KOPT-K1 (cell line): ENCODE data around the gene COL9A2.
"Not testable (repeated sequence)": the region's sequence is repeated elsewhere in the genome, so short reads cannot be mapped to it uniquely, and the experiment has no call there.

Experiments
- H3K27ac ChIP-seq: fragments of 200-600 bp; sonication (generic); 2 replicates; pipeline ENCODE4 v1.5.1; 2016; ENCODE audit warnings: antibody characterized with exemption, mild to moderate bottlenecking, low read depth, low read length; ENCODE audit not compliant: poor library complexity, severe bottlenecking
- H3K36me3 ChIP-seq: fragments of 200-600 bp; sonication (generic); 2 replicates; pipeline ENCODE4 v1.5.1; 2017; ENCODE audit warnings: antibody characterized with exemption, mild to moderate bottlenecking, low read length, moderate library complexity; ENCODE audit not compliant: insufficient read depth
- H3K9me3 ChIP-seq: fragments of 200-600 bp; sonication (generic); 2 replicates; pipeline ENCODE4 v1.5.1; 2017; ENCODE audit warnings: antibody characterized with exemption, low read length, mild to moderate bottlenecking; ENCODE audit not compliant: insufficient read depth, poor library complexity, severe bottlenecking

COL9A2 gene

GRCh38 chr1:40316595-40317393 lies at the start of gene COL9A2:
Gene COL9A2, minus strand, starts transcription at chr1:40317286. Its CDS starts 89 bp downstream, at chr1:40317197.
- Histone ChIP-seq H3K27ac (no peak within 1 kb of the TSS), H3K36me3 (no peaks in the 10 kb centered on the region), H3K9me3 (no peaks in the 10 kb centered on the region)

DNA sequence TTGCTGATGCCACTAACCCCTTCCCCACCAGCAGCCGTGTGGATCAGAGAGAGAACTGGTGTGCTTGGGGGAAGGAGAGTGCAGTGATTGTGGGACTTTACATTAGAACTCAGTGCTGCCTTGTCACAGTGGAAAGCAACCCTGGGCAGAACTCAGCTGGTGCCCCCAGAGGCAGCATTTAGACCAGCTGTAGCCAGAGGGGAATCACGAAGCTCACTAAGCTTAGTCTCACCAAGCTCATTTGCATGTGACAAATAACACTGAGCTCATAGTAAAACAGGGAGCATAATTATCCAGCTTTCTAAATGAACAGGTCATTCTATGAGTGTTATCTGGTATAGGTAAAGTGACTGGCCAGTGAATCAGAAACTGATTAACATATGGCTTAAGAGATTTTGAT lies 46.6 kb upstream of the COL9A2 start:
- H3K27ac ChIP-seq, result no peak overlapping the region
- H3K36me3 ChIP-seq, result no peaks in the 10 kb centered on the region
- H3K9me3 ChIP-seq, result peaks cover 5% of the 10 kb centered on the region

DNA sequence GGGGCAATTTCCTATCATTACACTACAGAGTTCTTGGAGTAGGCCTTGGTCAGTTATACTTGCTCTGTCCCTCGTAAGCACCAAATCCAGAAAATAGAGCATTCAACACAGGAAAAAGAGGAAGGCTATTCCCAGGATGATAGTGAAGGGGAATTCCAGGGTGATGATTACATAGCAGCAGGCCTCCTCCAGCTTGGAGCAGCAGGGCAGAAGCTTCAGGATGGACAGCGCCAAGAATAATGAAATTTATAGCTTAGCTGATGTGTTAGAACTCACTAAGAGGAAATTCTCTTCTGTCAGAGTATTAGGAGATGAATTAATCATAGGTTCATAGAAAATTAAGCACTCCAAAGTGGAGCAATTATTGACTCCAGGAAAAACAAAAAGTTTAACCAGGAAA lies 45.6 kb upstream of the COL9A2 start:
- no peaks in the 10 kb centered on the region for H3K36me3 ChIP-seq
- peaks cover 15% of the 10 kb centered on the region for H3K9me3 ChIP-seq

DNA sequence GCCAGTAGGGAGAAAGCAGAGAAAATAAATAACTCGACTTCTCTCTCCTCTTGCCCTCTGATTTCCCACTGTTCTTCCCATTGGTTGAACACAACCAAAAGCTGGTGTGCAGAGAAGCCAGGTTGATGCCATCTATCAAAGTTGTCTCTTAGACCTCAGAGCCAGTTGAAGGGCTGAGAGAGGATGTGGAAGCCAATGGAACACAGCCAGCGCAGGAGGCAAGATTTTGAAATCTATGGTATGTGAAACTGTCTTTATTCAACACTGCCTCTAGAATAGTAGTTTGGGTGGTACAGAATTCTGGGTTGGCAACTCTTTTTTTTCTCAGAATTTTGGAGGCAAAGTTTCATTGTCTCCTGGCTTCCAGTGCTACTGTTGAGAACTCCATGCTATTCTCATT lies 45.1 kb upstream of the COL9A2 start:
- Histone ChIP-seq H3K9me3 (peaks cover 20% of the 10 kb centered on the region), H3K27ac (no peak overlapping the region), H3K36me3 (no peaks in the 10 kb centered on the region)

More for the DNA sequence above, 45.6 kb upstream of the COL9A2 start:
- no peak overlapping the region for H3K27ac ChIP-seq

DNA sequence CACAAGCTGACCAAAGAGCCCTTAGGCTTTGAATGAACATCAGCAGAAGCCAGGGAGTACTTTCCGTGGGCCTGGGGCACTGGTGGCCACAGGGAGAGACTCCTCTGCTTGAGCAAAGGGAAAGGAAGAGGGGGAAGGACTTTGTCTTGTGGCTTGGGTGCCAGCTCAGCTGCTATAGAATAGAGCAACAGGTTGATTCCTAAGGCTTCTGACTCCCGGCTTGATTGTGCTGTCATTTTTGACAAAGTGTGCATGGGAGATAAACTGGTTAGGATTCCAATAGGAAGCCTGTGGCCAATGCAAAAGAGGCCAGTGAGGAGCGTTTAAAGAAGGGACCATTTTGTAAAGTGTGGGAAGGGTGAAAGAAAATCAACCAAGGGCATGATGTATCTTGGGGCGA lies 44.6 kb upstream of the COL9A2 start:
- no peaks in the 10 kb centered on the region for H3K36me3 ChIP-seq
- H3K9me3 ChIP-seq, result peaks cover 23% of the 10 kb centered on the region
- no peak overlapping the region for H3K27ac ChIP-seq

DNA sequence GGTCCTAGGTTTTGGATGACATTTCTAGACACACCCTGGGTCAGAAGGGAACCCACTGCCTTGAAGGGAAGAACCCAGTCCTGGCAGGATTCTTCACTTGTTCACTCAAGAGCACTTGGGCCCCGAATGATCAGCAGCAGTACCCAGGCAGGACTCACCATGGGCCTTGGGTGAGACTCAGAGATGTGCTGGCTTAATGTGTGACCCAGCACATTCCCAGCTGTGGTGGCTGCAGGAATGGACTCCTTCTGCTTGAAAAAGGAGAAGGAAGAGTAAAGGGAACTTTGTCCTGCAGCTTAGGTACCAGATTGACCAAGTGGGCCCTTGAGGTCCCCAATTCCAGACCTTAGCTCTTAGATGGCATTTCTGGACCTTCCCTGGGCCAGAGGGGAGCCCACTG lies 44.1 kb upstream of the COL9A2 start:
- peaks cover 23% of the 10 kb centered on the region for H3K9me3 ChIP-seq
- no peak overlapping the region for H3K27ac ChIP-seq

DNA sequence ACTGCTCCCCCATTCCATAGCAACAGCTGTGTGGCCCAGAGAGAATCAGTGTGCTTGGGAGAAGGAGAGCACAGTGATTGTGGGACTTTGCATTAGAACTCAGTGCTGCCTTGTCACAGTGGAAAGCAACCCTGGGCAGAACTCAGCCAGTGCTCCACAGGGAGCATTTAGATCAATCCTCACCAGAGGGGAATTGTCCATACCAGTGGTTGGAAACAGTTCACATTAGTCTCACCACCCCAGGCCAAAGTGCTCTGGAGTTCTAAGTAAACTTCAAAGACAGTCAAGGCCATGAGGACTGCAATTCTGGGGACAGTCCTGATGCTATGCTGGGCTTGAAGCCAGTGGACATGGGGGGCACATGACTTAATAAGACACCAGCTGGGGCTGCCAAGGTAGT lies 43.5 kb upstream of the COL9A2 start:
- Histone ChIP-seq H3K9me3 (peaks cover 23% of the 10 kb centered on the region), H3K27ac (no peak overlapping the region), H3K36me3 (no peaks in the 10 kb centered on the region)

More for the DNA sequence above, 44.1 kb upstream of the COL9A2 start:
- no peaks in the 10 kb centered on the region for H3K36me3 ChIP-seq

DNA sequence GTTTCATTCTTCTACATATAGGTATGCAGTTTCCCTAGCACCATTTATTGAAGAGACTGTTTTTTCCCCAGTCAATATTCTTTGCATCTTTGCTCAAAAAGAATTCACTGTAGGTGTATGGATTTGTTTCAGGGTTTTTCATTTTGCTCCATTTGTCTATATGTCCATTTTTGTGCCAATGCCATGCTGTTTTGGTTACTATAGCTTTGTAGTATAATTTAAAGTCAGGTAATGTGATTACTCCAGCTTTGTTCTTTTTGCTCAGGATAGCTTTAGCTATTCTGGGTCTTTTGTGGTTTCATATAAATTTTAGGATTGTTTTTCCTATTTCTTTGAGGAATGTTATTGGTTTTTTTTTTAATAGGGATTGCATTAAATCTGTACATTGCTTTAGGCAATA lies 40.5 kb upstream of the COL9A2 start:
- no peak overlapping the region for H3K27ac ChIP-seq
- H3K36me3 ChIP-seq, result no peaks in the 10 kb centered on the region

GRCh38 chr1:40353082-40353481 lies 36.0 kb upstream of the COL9A2 start:
- Histone ChIP-seq H3K9me3 (peaks cover 11% of the 10 kb centered on the region), H3K27ac (no peak overlapping the region)

More for the DNA sequence above, 40.5 kb upstream of the COL9A2 start:
- H3K9me3 ChIP-seq, result peaks cover 23% of the 10 kb centered on the region

DNA sequence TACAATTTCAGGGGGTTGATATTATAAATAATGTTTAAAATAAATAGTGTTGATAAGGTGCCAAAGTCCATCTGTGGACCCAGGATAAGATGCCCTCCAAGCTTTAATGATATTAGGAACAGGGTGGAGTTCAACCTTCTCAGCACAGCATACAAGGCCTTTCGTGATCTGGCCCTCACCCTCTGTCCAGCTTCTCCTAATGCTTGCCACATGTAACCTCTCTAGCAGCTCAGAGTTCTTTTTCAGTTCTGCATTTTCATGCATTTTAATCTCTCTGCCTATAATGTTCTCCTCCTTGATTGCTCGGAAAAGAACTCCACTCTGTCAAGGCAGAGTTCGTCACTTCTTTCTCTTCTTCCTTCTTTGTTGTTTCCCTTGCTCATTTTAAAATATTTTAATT lies 35.0 kb upstream of the COL9A2 start:
- H3K9me3 ChIP-seq, result peaks cover 2% of the 10 kb centered on the region
- no peak overlapping the region for H3K27ac ChIP-seq
- H3K36me3 ChIP-seq, result no peaks in the 10 kb centered on the region

More at GRCh38 chr1:40353082-40353481, 36.0 kb upstream of the COL9A2 start:
- H3K36me3 ChIP-seq, result no peaks in the 10 kb centered on the region

- Histone ChIP-seq H3K9me3 (no peaks in the 10 kb centered on the region), H3K27ac (no peak overlapping the region), H3K36me3 (no peaks in the 10 kb centered on the region)
These were observed 34.0 kb upstream of the COL9A2 start for GRCh38 chr1:40351124-40351523.

DNA sequence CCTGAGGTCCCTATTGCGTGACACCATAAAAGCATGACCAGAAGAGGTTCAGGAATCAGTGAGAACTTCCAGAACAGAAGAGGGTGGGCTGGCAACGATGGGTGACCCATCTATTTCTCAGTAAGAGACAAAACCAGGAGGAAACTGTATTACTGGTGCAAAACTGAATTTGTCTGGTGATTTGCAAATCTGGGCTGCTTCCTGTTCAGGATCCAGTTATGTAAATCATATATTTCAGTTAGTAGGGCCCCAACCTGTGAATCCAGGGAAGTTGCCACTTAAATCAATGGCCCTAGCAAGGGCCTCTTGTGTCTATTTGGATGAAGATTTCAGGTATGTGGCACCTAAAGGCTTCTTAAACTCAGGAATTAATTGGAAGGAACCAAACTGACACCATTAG lies 33.3 kb upstream of the COL9A2 start:
- no peak overlapping the region for H3K27ac ChIP-seq
- no peaks in the 10 kb centered on the region for H3K9me3 ChIP-seq
- H3K36me3 ChIP-seq, result no peaks in the 10 kb centered on the region

DNA sequence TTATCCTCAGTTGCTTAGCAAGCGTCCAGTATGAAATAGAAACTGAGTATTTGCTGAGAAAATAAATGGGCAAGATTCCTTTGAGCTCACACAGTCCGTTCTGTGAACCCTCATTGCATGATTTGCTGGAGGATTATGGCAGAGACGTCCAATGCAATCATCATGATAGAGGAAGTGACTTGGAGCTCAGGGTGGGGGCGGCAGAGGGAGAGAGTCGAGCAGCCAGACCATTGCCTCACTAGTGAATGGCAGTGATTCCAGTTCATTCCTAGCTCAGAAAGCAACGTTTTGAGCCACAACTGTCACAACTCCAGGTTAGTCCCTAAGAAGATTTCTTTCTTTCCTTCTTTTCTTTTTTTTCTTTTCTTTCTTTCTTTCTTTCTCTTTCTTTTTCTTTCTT lies 27.5 kb upstream of the COL9A2 start:
- Histone ChIP-seq H3K27ac (no peak overlapping the region), H3K36me3 (no peaks in the 10 kb centered on the region)

DNA sequence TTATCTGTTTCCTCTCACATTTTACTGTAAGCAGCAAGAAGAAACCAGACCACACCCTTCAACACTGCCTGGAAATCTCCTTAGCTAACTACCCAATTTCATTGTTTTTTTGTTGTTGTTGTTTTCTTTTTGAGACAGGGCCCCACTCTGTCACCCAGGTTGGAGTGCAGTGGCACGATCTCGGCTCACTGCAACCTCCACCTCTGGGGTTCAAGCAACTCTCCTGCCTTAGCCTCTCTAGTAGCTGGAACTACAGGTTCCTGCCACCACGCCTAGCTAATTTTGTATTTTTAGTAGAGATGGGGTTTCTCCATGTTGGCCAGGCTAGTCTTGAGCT lies 25.3 kb upstream of the COL9A2 start:
- H3K36me3 ChIP-seq, H3K27ac ChIP-seq, H3K9me3 ChIP-seq: not testable (repeated sequence)

More for the DNA sequence above, 27.5 kb upstream of the COL9A2 start:
- H3K9me3 ChIP-seq, result no peaks in the 10 kb centered on the region

DNA sequence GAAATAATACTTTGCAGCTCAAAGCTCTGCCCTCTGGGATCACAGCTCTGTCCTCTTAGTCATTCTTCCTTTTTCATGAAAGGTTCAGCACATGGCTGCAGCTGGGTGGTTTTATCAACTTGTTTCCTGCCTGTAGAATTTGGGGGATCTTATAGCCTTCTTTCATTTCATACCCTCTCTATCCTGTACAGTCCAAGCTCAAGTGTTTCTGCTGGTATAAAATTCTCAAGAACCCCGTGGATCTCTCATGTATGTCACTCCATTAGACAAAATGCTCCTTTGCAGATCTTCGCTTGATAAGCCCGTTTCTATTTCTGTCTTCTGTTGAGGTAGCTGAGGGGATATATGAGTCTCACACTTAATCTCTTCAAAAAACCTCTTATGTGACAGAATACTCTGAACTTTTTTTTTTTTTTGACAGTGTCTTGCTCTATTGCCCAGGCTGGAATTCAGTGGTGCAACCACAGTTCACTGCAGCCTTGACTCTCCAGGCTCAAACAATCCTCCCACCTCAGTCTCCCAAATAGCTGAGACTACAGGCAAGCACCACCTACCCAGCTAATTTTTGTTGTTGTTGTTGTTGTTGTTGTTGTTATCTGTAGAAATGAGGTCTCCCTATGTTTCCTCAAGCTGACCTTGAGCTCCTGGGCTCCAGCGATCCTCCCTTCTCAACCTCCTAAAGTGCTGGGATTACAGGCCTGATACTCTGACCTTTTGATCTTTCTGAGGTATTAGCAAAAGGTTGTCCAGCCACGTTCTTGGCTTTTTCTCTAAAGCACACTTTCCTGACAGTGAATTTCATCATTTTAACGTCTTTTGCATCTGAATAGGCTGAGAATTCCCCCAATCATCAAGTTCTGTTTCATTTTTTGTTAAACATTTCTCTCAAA lies 24.6 kb upstream of the COL9A2 start:
- no peak overlapping the region for H3K27ac ChIP-seq
- no peaks in the 10 kb centered on the region for H3K9me3 ChIP-seq
- no peaks in the 10 kb centered on the region for H3K36me3 ChIP-seq
